Stimulated activated CD8-positive, alpha-beta memory T cell treated with anti-CD3 and anti-CD28 coated beads, Interleukin-2, amount 100 ng/mL, for 48 hours (primary cell): ENCODE data around the gene PC.

Source experiments
- DNase-seq, 2 donors: peaks; one replicate each; pipeline ENCODE4 v3.0.0-alpha.2; 2020; ENCODE audit warnings: low read depth in 2 of 2

PC gene

DNA sequence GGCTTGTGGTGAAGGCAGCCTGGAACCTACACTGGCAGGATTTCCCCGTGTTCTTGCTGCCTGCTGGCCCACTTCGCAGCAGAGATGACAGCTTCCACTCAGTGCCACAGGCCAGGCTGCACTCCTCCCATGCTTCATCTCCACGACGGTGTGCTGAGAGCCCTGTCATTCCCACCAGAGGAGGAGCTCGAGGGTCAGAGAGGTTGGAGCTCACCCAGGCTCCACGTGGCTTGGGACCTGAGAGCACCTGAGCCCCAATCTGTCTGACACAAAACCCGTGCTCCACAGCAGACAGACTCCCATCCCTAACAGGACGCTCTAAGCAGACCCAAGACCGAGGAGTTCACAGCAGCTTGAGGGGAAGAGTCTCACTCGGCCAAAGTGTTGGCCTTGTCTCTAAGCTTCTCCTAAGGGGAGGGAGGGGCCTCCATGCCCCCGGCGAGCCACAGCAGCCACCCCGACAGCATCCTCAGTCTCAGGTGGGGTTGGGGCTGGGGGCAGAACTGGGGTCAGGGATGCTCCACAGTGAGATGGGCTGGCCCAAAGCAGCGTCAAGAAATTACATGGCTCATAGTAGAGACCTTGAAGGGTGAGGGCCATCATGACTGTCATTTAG lies 90.7 kb downstream of the PC start:
- DNase-seq: no peak

DNA sequence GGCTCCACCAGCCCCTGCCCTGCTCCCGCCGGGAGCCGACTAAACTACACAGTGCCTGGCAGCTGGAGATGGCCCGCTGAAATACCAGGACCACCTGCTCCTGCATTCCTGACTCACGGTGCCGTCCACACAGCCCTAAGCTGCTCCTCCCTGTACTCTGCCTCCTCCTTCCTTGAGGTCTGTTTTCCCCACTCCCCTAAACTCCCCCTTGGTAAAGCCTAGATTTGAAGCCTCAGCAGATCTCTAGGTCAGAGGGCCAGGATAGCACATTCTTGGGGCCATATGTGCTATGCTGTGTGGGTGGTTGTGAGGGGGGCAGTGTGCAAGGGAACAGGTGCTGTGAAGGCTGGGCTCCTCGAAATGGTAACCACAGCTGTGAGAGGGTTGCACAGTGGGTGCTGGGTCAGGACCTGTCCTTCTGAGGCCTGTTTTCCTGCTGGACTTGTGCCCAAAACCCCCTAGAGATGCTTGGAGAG lies 91.6 kb downstream of the PC start:
- DNase-seq: no peak

DNA sequence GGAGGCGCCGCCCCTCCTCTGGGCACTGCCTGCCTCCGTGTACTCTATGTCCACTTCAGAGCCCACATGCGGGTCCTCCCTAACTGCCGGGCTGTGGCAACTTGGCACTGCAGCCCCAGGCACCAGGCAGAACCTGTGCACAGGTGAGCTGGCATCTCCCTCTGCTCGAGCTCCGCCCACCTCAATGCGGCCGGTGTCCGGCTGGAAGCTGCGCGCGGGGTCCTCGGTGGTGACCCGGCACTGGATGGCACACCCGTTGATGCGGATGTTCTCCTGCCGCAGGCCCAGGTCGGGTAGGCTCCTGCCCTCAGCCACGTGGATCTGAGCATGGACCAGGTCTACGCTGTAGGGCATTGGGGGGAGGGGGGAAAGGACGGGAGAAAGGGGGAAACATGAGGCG lies 92.2 kb downstream of the PC start:
- DNase-seq: no peak

DNA sequence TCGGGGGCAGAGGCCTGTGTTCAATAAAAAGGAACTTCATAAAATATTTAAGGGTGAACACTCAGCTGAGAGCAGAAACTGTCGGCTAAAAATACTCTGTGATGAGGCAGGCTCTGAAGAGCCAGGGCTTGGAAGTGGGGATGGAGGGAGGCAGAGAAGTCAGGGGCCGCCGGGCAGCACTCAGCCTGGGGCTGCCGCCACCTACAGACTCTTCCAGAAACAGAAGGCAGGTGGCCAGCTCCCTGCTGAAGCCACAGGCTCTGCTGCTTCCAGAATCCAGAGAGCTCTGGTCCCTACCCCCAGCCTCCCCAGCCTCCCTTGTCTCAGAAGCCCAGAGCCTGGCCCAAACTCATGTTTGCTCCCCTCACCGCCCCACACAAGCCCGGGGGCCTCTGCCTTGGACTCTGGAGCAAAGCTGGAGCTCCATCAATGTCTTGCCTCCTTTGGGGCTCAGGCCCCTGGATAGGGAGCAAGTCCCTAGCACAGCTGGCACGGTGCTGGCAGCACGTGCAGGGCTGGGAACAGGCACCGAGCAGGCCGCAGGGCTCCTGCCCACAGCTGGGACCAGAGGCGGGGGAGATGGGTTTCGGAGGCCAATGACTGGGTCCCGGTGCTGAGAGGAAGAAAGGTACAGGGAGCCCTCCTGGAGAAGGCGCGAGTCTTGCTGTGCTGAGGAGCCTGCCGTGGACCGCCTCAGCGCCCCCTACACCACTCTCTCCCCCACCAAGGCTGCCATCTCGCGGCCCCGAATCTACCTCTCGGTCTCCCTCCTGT lies 93.1 kb downstream of the PC start:
- no peak for DNase-seq

DNA sequence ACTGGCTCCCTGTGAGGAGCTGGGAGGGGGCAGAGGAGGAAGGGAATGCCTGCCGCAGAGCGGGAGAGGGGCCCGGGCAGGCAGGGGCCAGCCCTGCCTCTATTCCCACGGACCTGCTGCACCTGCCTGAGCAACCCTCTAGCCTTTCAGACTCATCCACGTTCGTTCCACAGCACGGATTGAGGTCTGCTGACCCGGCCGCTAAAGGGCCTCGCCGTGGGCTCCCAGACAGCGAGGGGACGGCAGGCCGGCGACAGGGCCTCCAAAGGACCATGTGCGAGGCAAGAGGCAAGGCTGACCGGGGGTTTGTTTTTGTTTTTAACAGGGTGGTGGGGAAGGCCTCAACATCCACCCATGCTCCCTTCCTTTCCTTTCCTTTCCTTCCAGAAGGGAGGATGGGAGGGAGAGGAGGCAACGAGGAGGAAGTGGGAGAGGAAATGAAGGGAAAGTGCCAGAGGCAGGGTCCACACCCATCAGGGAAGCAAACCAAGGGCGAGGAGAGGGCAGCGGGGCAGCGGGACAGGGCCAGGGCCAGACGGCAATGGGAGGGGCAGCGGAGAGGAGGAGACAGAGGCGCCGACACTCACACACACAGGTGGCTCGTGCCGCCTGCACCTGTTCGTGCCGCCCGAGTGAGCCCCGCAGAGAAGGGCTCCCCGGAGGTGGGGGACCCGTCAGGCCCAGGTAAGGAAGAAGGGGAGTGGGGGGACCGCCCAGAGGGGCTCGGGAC lies 93.8 kb downstream of the PC start:
- DNase-seq: no peak

DNA sequence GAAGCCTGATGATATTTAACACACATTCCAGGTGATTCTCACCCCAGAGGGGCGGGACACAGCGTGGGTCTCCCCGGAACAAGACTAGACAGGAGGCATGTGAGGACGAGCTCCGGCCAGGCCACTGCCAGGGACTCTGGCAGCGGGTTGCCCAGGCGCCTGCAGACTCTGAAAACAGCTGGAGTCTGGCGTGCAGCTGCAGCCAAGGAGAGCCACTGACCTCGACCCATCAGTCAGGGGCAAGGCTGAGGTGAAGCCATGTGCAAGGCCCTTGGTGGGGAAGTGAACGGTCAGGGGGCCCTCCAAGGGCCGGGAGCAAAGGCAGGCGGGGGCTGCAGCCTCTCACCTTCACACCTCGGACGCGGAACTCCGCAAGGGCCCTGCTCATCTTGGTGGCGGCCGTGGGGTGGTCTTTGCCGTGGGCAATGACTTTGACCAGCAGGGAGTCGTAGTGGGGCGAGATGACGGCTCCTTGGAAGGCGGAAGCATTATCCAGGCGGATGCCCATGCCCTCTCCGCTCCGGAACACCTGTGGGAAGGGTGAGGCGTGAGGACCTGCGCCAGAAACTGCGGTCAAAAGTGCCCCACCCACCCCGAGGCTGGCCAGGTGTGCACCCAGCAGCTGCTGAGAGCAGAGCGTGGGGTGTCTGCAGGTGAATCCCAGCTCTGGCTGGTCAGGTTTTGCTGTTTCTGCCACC lies 94.6 kb downstream of the PC start:
- DNase-seq: no peak

DNA sequence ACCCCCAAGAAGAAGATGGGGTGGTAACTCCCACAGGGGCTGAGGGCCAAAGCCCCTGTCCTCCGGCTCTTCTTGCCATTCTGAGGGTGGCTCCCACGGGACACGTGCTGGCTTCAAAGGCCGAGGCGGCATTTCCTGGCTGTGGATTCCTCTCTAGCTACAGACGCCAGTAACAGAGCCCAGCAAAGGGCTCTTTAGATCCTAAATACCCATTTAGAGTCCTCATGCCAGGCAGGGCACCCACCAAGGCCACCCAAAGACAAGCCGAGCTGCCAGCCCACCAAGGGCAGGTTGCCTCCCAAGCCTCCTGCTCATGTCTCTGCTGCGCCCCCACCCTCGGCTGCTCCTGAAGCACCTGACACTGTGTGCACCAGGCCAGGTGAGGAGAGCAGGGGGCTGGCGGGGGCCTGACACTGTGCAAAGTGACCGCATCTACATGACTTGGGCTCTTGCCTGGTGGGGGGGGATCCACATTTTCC lies 95.6 kb downstream of the PC start:
- no peak for DNase-seq

DNA sequence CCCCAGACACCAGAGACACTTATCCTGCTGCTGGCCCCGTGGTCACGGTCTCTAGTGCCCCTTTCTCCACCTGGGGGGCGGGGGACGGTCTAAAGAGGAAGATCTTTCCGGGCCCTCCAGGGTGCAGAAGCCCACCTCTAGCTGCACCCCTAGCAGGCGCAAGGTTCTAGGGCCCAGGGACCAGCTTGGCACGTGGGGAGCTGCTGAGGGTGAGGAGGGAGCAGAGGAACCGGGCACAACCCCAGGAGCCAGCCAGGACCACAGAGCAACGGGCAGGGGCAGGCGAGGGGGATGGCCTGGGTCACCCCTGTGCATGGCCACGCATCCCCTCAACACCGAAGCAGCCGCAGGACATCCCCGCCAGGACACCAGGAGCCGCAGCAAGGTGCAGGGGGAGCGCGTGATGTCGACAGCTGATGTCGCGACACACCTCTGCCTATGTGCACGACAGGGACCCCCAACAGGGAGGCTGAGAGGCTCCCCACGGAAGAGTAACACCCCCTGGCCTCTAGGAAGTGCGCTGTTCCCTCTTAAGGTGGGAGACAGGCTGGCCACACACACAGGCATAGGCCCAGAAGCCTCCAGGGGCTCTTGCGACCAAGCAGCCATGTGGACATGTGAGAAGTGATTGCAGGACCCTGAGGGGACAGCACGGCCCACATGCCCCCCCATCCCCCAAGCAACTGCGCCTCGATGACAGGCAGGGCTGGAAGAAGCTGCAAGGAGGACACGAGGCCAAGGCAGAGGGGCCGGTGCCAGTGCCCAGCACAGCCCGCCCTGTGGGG lies 96.2 kb downstream of the PC start:
- no peak for DNase-seq

DNA sequence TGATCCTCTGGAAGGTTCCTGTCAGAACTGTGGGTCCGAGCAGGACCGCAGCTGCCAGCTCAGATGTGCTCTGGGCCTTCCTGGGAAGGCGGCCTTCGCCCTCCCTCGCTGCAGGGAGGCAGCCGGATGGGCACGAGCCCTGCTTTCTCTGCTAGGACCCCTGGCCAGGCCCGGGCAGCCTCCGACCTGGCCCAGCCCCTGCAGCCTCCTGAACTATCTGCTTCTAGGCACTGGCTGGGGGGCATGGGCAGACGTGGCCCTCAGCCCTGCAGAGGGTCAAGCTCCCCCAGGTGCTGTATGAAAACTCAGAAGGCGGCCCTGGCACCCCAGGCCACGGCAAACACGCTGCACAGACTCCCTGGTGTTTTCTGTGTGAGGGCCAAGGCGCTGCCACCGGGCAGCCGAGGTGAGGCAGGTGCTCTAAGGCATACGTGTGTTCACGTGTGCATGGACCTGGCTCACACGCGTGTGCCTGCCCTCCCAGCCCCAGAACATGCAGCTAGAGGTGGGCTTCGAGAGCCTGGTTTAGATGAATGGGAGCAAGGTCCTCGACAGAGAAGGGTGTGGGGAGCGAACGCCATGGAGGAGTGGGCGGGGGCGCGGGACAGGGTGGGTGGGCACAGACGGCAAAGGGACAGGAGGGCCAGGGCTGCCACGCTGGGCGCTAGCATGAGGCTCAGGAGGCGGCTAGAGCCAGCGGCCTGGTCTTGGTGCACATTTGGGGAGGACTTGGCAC lies 97.0 kb downstream of the PC start:
- DNase-seq: no peak

DNA sequence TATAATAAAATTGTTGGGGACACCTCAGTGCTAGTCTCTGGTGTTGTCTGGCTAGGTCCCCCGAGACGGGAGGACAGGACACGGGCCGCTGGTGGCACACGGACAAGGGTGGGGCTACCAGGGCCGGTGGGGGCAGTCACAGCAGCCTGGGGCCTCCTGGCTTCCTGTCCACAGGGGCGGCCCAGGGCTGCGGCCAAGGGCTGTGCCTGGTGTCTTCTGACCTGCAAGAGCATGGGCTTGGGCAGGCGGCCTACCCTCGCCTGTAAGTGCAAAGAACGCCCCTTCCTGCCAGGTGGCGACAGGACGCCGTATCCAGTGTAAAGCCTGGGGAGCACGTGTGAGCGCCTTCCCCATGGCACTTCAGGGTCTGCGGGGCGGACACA lies 97.7 kb downstream of the PC start:
- DNase-seq: no peak

DNA sequence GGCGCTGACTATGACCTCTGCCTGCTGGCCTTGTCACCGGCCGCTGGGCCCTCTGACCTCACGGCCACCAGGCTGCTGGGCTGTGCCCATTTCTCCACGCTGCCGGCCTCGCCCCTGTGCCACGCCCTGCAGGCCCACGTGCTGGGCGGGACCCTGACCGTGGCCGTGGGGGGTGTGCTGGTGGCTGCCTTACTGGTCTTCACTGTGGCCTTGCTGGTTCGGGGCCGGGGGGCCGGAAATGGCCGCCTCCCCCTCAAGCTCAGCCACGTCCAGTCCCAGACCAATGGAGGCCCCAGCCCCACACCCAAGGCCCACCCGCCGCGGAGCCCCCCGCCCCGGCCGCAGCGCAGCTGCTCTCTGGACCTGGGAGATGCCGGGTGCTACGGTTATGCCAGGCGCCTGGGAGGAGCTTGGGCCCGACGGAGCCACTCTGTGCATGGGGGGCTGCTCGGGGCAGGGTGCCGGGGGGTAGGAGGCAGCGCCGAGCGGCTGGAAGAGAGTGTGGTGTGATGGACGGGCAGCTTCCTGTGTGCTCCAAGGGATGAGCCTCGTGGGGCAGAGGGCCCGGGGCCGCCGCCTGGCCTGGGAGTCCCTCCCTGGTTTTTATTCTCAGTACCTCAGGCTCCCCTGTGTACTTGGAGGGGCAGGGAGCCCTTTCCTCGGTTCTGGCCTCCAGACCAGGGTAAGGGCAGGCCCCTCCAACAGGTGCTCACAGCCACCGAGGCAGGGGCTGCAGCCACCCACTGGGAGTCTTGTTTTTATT lies 98.3 kb downstream of the PC start:
- no peak for DNase-seq

DNA sequence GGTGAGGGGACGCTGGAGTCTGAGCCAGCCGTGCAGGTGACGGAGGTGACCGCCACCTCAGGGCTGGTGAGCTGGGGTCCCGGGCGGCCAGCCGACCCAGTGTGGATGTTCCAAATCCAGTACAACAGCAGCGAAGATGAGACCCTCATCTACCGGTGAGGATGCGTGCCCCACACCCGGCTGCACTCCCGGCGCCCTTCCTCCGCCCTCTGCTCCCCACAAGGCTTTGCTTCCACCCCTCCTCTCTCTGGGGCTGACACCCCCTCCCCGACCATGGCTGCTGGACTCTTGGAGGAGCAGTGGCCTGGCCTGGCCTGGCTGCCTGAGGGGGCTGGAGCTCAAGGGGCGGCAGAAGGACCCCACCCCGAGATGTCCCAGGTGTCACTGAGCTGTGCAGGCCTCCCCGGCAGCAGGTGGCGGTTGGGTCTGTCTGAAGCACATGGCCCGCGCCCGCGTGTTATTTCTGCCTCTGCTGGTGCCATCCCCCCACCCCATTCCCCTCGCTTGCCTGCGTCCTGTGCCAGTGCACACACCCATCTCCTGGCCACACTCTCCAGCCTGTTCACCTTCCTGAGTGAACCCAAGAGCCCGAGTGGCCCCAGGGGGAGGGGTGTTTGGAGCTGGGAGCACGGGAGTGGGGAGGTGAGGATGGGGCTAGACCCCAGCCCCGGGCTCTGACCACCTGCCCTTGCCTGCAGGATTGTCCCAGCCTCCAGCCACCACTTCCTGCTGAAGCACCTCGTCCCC lies 99.1 kb downstream of the PC start:
- no peak for DNase-seq

DNA sequence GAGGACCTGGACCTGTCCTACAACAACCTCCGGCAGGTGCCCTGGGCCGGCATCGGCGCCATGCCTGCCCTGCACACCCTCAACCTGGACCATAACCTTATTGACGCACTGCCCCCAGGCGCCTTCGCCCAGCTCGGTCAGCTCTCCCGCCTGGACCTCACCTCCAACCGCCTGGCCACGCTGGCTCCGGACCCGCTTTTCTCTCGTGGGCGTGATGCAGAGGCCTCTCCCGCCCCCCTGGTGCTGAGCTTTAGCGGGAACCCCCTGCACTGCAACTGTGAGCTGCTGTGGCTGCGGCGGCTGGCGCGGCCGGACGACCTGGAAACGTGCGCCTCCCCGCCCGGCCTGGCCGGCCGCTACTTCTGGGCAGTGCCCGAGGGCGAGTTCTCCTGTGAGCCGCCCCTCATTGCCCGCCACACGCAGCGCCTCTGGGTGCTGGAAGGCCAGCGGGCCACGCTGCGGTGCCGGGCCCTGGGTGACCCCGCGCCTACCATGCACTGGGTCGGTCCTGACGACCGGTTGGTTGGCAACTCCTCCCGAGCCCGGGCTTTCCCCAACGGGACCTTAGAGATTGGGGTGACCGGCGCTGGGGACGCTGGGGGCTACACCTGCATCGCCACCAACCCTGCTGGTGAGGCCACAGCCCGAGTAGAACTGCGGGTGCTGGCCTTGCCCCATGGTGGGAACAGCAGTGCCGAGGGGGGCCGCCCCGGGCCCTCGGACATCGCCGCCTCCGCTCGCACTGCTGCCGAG lies 99.8 kb downstream of the PC start:
- no peak for DNase-seq

DNA sequence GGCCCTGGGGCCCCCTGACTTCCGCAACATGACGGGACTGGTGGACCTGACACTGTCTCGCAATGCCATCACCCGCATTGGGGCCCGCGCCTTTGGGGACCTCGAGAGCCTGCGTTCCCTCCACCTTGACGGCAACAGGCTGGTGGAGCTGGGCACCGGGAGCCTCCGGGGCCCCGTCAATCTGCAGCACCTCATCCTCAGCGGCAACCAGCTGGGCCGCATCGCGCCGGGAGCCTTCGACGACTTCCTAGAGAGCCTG lies 100.3 kb downstream of the PC start:
- no peak for DNase-seq

DNA sequence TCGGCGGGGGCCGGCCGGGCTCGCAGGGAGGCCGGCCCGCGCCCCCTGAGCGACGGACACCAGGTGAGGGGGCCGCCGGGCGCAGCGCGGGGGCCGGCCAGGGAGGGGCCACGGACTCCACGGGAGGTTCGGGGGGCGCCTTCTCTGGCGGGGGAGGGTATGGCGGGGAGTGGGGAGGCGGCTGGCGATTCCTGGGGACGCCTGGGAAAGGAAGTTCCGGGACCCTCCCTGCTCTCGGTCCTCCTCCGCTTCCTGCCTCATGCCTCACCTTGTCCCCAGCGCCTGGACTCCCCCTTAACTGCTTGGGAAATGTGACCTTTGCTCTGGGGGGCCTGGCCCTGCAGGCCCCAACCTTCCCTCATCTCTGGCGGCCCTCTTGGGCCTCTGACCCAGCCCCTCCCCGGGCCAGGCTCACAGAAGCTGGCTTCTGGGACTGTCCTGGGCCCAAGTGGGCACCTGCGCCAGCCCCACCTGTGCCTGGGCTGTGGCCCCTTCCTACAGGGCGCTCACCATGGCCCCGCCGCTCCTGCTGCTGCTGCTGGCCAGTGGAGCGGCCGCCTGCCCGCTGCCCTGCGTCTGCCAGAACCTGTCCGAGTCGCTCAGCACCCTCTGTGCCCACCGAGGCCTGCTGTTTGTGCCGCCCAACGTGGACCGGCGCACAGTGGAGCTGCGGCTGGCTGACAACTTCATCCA lies 100.8 kb downstream of the PC start:
- DNase-seq: no peak

DNA sequence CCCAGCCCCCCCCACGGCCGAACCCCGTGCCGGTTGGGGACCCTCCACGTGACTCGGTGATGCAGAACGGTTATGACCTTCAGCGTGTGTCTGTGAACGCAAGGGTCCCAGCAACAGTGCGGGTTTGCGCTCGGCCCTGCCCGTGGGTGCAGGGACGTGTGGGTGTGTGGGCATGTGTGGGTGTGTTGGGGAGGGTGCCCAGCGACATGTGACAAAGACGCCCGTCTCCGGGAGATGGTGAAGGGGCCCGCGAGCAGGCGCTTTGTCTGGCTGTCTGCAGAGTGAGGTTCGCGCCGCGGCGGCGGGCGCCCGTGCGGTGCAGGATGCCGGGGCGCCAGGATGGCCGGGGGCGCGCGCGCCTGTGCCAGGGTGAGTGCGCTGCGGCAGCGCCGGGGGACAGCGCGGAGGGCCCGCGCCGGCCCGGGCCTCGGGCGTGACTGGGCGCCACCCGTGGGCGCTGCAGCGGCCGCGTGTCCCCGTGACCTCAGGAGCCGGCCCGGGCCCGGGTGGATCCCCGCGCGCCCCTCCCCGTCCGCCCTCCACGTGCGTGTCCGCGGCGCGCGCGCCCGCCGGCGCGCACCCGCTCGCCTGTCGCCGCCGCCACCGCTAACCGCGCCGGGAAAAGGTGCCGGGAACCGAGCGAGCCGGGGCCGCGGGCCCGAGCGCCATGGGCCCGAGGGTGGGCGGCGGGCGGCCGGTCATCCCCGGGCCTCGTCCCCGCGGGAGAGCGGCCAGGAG lies 101.5 kb downstream of the PC start, which contains the start of gene LRFN4:
Gene LRFN4, plus strand, starts transcription at position 569 of the 738 bp plus-strand sequence. CDS start 681 bp downstream, outside the sequence.
- DNase-seq: peak in 1 of 2 donors; percentile 44
